HCT116 (cell line): ENCODE data around the gene HDAC7. TPM values are rescaled to one million over a fixed set of nuclear protein-coding genes. Genes with fewer than 3 reads are reported as not detected.

ENCODE experiments used
- ATAC-seq: fragments of 200-7000 bp; cut with Tn5 transposase; 2 replicates; pipeline ENCODE4 v1.9.1; 2020; ENCODE audit warnings: mild to moderate bottlenecking, moderate library complexity
- BruUV-seq: library from RNA; stranded (reverse); fragments of 400-500 nt; replicated peaks from 2 replicates; lab custom pipeline; 2021; lab: Mats Ljungman, UMichigan
- CTCF ChIA-PET: fragments of 300-600 bp; sonication (Branson Sonifier 250); formaldehyde crosslinking; loops from one replicate; lab custom pipeline; 2021; ENCODE audit warnings: antibody characterized with exemption; lab: Charles Lee
- POLR2A ChIA-PET: fragments of 300-600, 350-600 bp; sonication (Branson Sonifier 250); formaldehyde crosslinking; loops from one replicate; lab custom pipeline; 2021; ENCODE audit warnings: antibody characterized with exemption; lab: Charles Lee
- RAD21 ChIA-PET, 2 experiments: fragments of 300-600 bp; sonication (Branson Sonifier 250); formaldehyde crosslinking; loops; one replicate each; lab custom pipeline; 2023; ENCODE audit warnings: low total read pairs in 2 of 2; ENCODE audit not compliant: uncharacterized antibody in 2 of 2, unreplicated experiment in 2 of 2, low non-redundant PET in 1 of 2; lab: Charles Lee
- DNase-seq: peaks from one replicate; pipeline ENCODE4 v3.0.0-alpha.2; 2010; ENCODE audit warnings: low read depth, low spot score
- H2AFZ ChIP-seq: fragments of 200-600 bp; shearing (Covaris generic), sonication (generic); 2 replicates; pipeline ENCODE4 v1.6.1; 2017; ENCODE audit warnings: low read depth, mixed run types, mixed read lengths, antibody characterized with exemption, low read length; ENCODE audit not compliant: poor library complexity, severe bottlenecking
- H3K27ac ChIP-seq: 2 replicates; pipeline ENCODE4 v1.5.1; 2012; ENCODE audit warnings: low read depth, low read length
- H3K27me3 ChIP-seq: fragments of 200-600 bp; sonication (generic); 2 replicates; pipeline ENCODE4 v1.6.1; 2016; ENCODE audit warnings: mixed run types, low read length, mixed read lengths; ENCODE audit not compliant: insufficient read depth
- H3K36me3 ChIP-seq, 2 experiments: fragments of 200-500 bp in 1 of 2; fragments of 200-600 bp in 1 of 2; sonication (Bioruptor generic) in 1 of 2; sonication (generic) in 1 of 2; 2 replicates each; pipeline versions ENCODE4 v1.5.1 to v1.6.1; 2014 to 2016; ENCODE audit warnings: low read length in 2 of 2, inconsistent platforms in 1 of 2, mixed read lengths in 1 of 2, mixed run types in 1 of 2; ENCODE audit not compliant: insufficient read depth in 2 of 2, control insufficient read depth in 1 of 2
- H3K4me1 ChIP-seq, 2 experiments: fragments of 200-600 bp in 1 of 2; sonication (generic) in 1 of 2; 2 replicates each; pipeline versions ENCODE4 v1.5.1 to v1.6.1; 2012 to 2017; ENCODE audit warnings: low read length in 2 of 2, inconsistent platforms in 1 of 2, mild to moderate bottlenecking in 1 of 2, mixed read lengths in 1 of 2, mixed run types in 1 of 2, moderate library complexity in 1 of 2; ENCODE audit not compliant: insufficient read depth in 2 of 2, control insufficient read depth in 1 of 2
- H3K4me2 ChIP-seq: fragments of 200-600 bp; sonication (generic); 2 replicates; pipeline ENCODE4 v1.6.1; 2017; ENCODE audit warnings: mixed run types, low read length, mixed read lengths
- H3K4me3 ChIP-seq, 2 experiments: fragments of 200-600 bp in 1 of 2; sonication (generic) in 1 of 2; replicated peaks in 1 of 2; 2 replicates each; pipeline ENCODE4 v1.5.1; 2011 to 2016; ENCODE audit warnings: low read length in 2 of 2, control low read depth in 1 of 2, low read depth in 1 of 2, mild to moderate bottlenecking in 1 of 2, mixed read lengths in 1 of 2, mixed run types in 1 of 2
- H3K79me2 ChIP-seq: fragments of 200-600 bp; sonication (generic); 2 replicates; pipeline ENCODE4 v1.6.1; 2017; ENCODE audit warnings: mild to moderate bottlenecking, mixed run types, low read length, moderate library complexity, mixed read lengths; ENCODE audit not compliant: insufficient read depth
- H3K9ac ChIP-seq: fragments of 200-600 bp; sonication (generic); 2 replicates; pipeline ENCODE4 v1.6.1; 2016; ENCODE audit warnings: low read length, mixed read lengths
- H3K9me2 ChIP-seq: fragments of 200-600 bp; sonication (generic), shearing (Covaris generic); 2 replicates; pipeline ENCODE4 v1.6.1; 2017; ENCODE audit warnings: mixed run types, mild to moderate bottlenecking, moderate library complexity; ENCODE audit not compliant: insufficient read depth
- H3K9me3 ChIP-seq, 2 experiments: fragments of 200-500 bp in 1 of 2; fragments of 200-600 bp in 1 of 2; sonication (Bioruptor generic) in 1 of 2; sonication (generic) in 1 of 2; 2 replicates each; pipeline ENCODE4 v1.6.1; 2014 to 2017; ENCODE audit warnings: low read length in 2 of 2, mixed read lengths in 2 of 2, inconsistent platforms in 1 of 2, low read depth in 1 of 2, mild to moderate bottlenecking in 1 of 2, mixed run types in 1 of 2, moderate library complexity in 1 of 2; ENCODE audit not compliant: control insufficient read depth in 1 of 2, insufficient read depth in 1 of 2
- H4K20me1 ChIP-seq: fragments of 200-600 bp; sonication (generic), shearing (Covaris generic); 2 replicates; pipeline ENCODE4 v1.6.1; 2017; ENCODE audit warnings: mixed run types, mild to moderate bottlenecking, moderate library complexity; ENCODE audit not compliant: insufficient read depth
- CBX3 ChIP-seq: IDR thresholded peaks from 2 replicates; pipeline ENCODE4 v1.6.1; 2012; ENCODE audit warnings: low read depth
- EGR1 ChIP-seq: IDR thresholded peaks from 2 replicates; pipeline ENCODE4 v1.6.1; 2012; ENCODE audit warnings: low read depth
- EZH2 ChIP-seq: fragments of 200-600 bp; sonication (generic); IDR thresholded peaks from 2 replicates; pipeline ENCODE4 v1.6.1; 2017; ENCODE audit warnings: antibody characterized with exemption, mixed run types
- EZH2phosphoT487 ChIP-seq: fragments of 200-600 bp; IDR thresholded peaks from 2 replicates; pipeline ENCODE4 v1.6.1; 2018; ENCODE audit warnings: antibody characterized with exemption, borderline replicate concordance
- JUND ChIP-seq: IDR thresholded peaks from 2 replicates; pipeline ENCODE4 v1.6.1; 2012
- POLR2AphosphoS5 ChIP-seq: IDR thresholded peaks from 2 replicates; pipeline ENCODE4 v1.6.1; 2011; ENCODE audit warnings: mild to moderate bottlenecking, low read depth, low read length, moderate library complexity
- TCF7L2 ChIP-seq: IDR thresholded peaks from 2 replicates; pipeline ENCODE4 v1.7.0; 2011; ENCODE audit warnings: borderline replicate concordance, inconsistent platforms; ENCODE audit not compliant: insufficient read depth, insufficient read length; ENCODE audit errors: extremely low read depth
- YY1 ChIP-seq: IDR thresholded peaks from 2 replicates; pipeline ENCODE4 v1.6.1; 2011; ENCODE audit warnings: low read length, low read depth, moderate library complexity, mild to moderate bottlenecking; ENCODE audit not compliant: insufficient replicate concordance; ENCODE audit errors: extremely low read depth
- ZFX ChIP-seq: fragments of 450-650 bp; IDR thresholded peaks from 2 replicates; pipeline ENCODE4 v1.6.1; 2017
- intact Hi-C: fragments of 100-400 bp; cut with micrococcal nuclease; formaldehyde crosslinking; loops from 2 replicates; pipeline ENCODE4 v1.10.0; 2022
- total RNA-seq: library from RNA; stranded (reverse); gene quantifications from one replicate; pipeline ENCODE4 v1.2.1, GENCODE V29; 2021; ENCODE audit not compliant: unreplicated experiment
- TF ChIP-seq, protein P1 (sequence below), 3 experiments: fragments of 200-600 bp in 1 of 3; sonication (generic) in 1 of 3; IDR thresholded peaks in 2 of 3; conservative IDR thresholded peaks in 1 of 3; 2 replicates each; pipeline ENCODE4 v1.5.1; 2012 to 2017; ENCODE audit warnings: low read depth in 2 of 3, low read length in 2 of 3, antibody characterized with exemption in 1 of 3, borderline replicate concordance in 1 of 3, control low read depth in 1 of 3, mild to moderate bottlenecking in 1 of 3, mixed read lengths in 1 of 3, mixed run types in 1 of 3, moderate library complexity in 1 of 3; ENCODE audit not compliant: insufficient read depth in 1 of 3

HDAC7 gene
- total RNA-seq, 1 experiment from 2014 or later: 38.1 TPM

DNA sequence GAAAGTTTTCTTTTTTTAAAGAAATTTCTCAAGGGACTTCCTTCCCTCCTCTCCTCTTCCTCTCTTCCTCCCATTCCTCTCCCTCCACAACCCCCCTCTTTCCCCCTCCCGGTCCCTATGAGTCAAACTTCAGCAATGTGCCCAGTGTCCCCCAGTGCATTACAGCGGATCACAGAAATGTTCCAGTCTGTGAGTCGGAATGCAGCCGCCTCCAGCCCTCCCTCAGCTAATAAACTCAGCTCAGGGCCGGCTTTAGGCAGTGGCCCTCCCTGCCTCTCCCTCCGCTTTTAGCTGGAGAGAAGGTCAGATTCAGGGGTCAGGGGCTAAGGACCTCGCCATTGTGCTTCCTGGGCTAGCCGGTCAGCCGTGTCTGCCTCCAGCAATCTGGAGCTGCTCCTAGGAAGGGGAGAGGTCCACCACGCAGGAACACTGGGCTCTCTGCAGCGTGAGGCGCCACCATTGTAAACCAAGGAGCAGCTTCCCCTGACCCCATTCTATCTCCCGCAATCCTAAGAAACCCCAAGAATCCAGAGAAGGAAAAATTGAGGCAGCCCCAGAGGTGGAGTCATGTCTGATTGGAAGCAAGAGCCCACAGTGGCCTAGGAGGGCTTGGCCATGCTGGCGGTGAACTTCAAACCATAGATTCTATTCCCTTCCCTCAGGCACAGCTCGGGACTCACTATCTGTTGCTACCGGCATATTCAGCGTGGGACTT is 1.1 kb upstream of the HDAC7 start:
- ATAC-seq: peak; percentile 67
- TSS peak; percentile 93 for BruUV-seq
- Histone ChIP-seq H3K9me2 (no peaks in the 10 kb centered on the region), H2AFZ (no peak overlapping the region), H3K27ac (peak overlapping the region; percentile 98), H3K9ac (peak overlapping the region; percentile 97), H3K4me3 (peak overlapping the region; percentile 70 to 86), H4K20me1 (no peaks in the 10 kb centered on the region), H3K4me2 (peak overlapping the region; percentile 100), H3K9me3 (no peaks in the 10 kb centered on the region), H3K36me3 (no peaks in the 10 kb centered on the region), H3K4me1 (peaks cover 44 to 71% of the 10 kb centered on the region in 2 experiments), H3K27me3 (no peaks in the 10 kb centered on the region)
- ChIA-PET POLR2A (interaction anchor here (1.2 to 1.8 kb wide), 3 partner anchors 8 to 15 kb away, joined by 9 to 16 read pairs (median 10); no protein-coding TSS in a partner anchor), CTCF (interaction anchor here (1.2 kb wide), 2 partner anchors 8 to 17 kb away, joined by 4 to 5 read pairs; no protein-coding TSS in a partner anchor), RAD21 (interaction anchor here (0.7 to 1.3 kb wide), 5 partner anchors 8 to 80 kb away, joined by 3 to 6 read pairs (median 4); no protein-coding TSS in a partner anchor)
- DNase-seq: peak; percentile 62
- intact Hi-C loops: no loop called here
- peak; percentile 60 for TF ChIP-seq POLR2AphosphoS5
- no peak for TF ChIP-seq EGR1
- peak; percentile 37 for TF ChIP-seq TCF7L2
- TF ChIP-seq, all 23 proteins: peak for 2
- peaks cover 40% of the 10 kb centered on the region for H3K79me2 ChIP-seq

DNA sequence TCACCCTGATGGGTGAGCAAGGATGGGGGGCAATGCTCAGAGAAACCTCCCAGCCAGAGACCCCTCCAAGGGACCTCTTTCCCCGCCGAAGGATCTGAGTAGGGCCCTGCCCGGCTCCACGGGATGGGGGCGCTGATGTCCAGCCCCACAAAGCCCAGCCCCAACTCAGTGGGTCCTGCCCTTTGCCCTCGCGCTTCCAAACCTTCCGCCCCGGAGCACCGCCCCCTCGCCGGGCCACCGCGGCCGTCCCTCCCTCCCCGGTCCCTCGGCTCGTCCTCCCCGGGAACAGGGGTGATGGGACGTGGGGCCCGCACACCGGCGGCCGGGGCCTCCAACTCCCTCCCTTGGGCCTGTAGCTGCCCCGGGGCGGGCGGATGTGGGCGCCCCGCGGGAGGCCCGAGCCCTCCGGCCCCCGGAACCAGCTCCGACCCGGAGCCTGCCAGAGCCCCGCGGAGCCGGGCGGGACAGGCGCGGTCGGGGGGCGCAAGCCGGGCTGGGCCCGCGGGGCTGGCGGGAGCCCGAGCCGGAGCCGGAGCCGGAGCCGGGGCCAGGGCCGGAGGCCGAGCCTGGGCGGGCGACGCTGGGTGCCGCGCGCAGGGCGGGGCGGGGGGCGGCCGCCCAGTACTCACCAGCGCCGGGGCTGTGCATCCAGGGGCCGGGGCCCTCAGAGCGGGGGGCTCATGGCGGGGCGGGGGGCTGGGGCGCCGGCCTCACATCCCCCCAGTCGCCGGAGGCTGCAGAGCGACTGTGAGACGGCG is 386 bp downstream of the HDAC7 start:
- ATAC-seq: peak; percentile 43
- Histone ChIP-seq H3K9me2 (no peaks in the 10 kb centered on the region), H3K27me3 (no peaks in the 10 kb centered on the region), H3K4me3 (peak overlapping the region; percentile 70 to 86), H3K79me2 (peaks cover 53% of the 10 kb centered on the region), H3K4me2 (peak overlapping the region; percentile 100), H3K27ac (peak overlapping the region; percentile 98), H3K9me3 (no peaks in the 10 kb centered on the region), H2AFZ (no peak overlapping the region), H3K4me1 (peaks cover 32 to 74% of the 10 kb centered on the region in 2 experiments), H3K9ac (peak overlapping the region; percentile 97), H3K36me3 (no peaks in the 10 kb centered on the region), H4K20me1 (no peaks in the 10 kb centered on the region)
- POLR2A ChIA-PET: interaction anchor here (1.8 kb wide), 1 partner anchor 12 kb away, joined by 9 read pairs; no protein-coding TSS in a partner anchor
- DNase-seq: no peak
- CTCF ChIA-PET: interaction anchor here (0.7 to 2.9 kb wide), 3 partner anchors 19 to 86 kb away, joined by 4 to 26 read pairs (median 5); partner anchors contain the start of gene VDR
- BruUV-seq: no TSS peak
- TF ChIP-seq, protein P1, sequence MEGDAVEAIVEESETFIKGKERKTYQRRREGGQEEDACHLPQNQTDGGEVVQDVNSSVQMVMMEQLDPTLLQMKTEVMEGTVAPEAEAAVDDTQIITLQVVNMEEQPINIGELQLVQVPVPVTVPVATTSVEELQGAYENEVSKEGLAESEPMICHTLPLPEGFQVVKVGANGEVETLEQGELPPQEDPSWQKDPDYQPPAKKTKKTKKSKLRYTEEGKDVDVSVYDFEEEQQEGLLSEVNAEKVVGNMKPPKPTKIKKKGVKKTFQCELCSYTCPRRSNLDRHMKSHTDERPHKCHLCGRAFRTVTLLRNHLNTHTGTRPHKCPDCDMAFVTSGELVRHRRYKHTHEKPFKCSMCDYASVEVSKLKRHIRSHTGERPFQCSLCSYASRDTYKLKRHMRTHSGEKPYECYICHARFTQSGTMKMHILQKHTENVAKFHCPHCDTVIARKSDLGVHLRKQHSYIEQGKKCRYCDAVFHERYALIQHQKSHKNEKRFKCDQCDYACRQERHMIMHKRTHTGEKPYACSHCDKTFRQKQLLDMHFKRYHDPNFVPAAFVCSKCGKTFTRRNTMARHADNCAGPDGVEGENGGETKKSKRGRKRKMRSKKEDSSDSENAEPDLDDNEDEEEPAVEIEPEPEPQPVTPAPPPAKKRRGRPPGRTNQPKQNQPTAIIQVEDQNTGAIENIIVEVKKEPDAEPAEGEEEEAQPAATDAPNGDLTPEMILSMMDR (IDR thresholded peaks at IDR 0.05 in 2 of 3, conservative IDR thresholded peaks at IDR 0.05 in 1 of 3; ENCODE audit: borderline replicate concordance in 1 of 3, insufficient read depth in 1 of 3, low read depth in 2 of 3, low read length in 2 of 3): peak in 2 of 3 experiments; percentile 26 to 33; a peak in 4 of 6 replicates
- TF ChIP-seq EZH2: no peak
- no peak for TF ChIP-seq JUND
- no peak for TF ChIP-seq EZH2phosphoT487
- no peak for TF ChIP-seq YY1
- TF ChIP-seq ZFX: peak; percentile 86
- peak; percentile 19 for TF ChIP-seq TCF7L2
- TF ChIP-seq CBX3: no peak
- intact Hi-C loops: no loop called here
- RAD21 ChIA-PET: no interaction called here
